HepG2 (cell line): ENCODE measurements around the gene CHRD. TPM values are rescaled to one million over a fixed set of nuclear protein-coding genes. Genes with fewer than 3 reads are reported as not detected.

ENCODE experiments used
- AGO2 ChIP-seq: fragments of 200-400 bp; formaldehyde crosslinking; optimal IDR thresholded peaks from 2 replicates; pipeline ENCODE3; 2017; ENCODE audit warnings: mild to moderate bottlenecking, low read depth, low read length, moderate library complexity
- BRCA1 ChIP-seq: sonication (generic); formaldehyde crosslinking; IDR thresholded peaks from 2 replicates; pipeline ENCODE4 v1.4.0; 2020; ENCODE audit warnings: missing genetic modification reagents
- CAMTA2 ChIP-seq: sonication (generic); formaldehyde crosslinking; IDR thresholded peaks from 2 replicates; pipeline ENCODE4 v1.4.0; 2020; ENCODE audit warnings: mild to moderate bottlenecking, missing genetic modification reagents, borderline replicate concordance
- CBX2 ChIP-seq, 2 experiments: fragments of 200-600 bp in 1 of 2; sonication (generic); formaldehyde crosslinking in 1 of 2; IDR thresholded peaks; 2 replicates each; pipeline versions ENCODE4 v1.7.0 to v1.8.1; 2018 to 2022; ENCODE audit warnings: low read depth in 2 of 2, low read length in 1 of 2, mild to moderate bottlenecking in 1 of 2, missing genetic modification reagents in 1 of 2
- HIVEP1 ChIP-seq: sonication (generic); formaldehyde crosslinking; IDR thresholded peaks from 2 replicates; pipeline ENCODE4 v1.4.0; 2020; ENCODE audit warnings: mild to moderate bottlenecking, missing genetic modification reagents
- KDM3A ChIP-seq: IDR thresholded peaks from 2 replicates; pipeline ENCODE4 v1.6.1; 2018; ENCODE audit warnings: low read depth, missing compliant biosample characterization
- KLF15 ChIP-seq: sonication (generic); formaldehyde crosslinking; IDR thresholded peaks from 2 replicates; pipeline ENCODE4 v1.8.1; 2023; ENCODE audit warnings: borderline replicate concordance, mild to moderate bottlenecking, inconsistent platforms, missing genetic modification reagents, mixed read lengths
- MAZ ChIP-seq, 2 experiments: sonication (generic) in 1 of 2; formaldehyde crosslinking in 1 of 2; IDR thresholded peaks; 2 replicates each; pipeline versions ENCODE4 v1.5.0 to v1.6.1; 2012 to 2020; ENCODE audit warnings: low read depth in 2 of 2, mild to moderate bottlenecking in 2 of 2, borderline replicate concordance in 1 of 2, improper control_type of control experiment in 1 of 2, low read length in 1 of 2, missing genetic modification reagents in 1 of 2, moderate library complexity in 1 of 2
- SIN3A ChIP-seq: IDR thresholded peaks from 2 replicates; pipeline ENCODE4 v1.6.1; 2011; ENCODE audit warnings: low read depth, mild to moderate bottlenecking, control low read depth, low read length, borderline replicate concordance
- SP140L ChIP-seq: sonication (generic); formaldehyde crosslinking; IDR thresholded peaks from 2 replicates; pipeline ENCODE4 v1.4.0; 2020; ENCODE audit warnings: missing genetic modification reagents, borderline replicate concordance
- ZC3H13 ChIP-seq: sonication (generic); formaldehyde crosslinking; IDR thresholded peaks from 2 replicates; pipeline ENCODE4 v1.8.1; 2023; ENCODE audit warnings: mild to moderate bottlenecking, missing genetic modification reagents, moderate library complexity
- ZNF354B ChIP-seq: sonication (generic); formaldehyde crosslinking; IDR thresholded peaks from 2 replicates; pipeline ENCODE4 v1.8.0; 2022; ENCODE audit warnings: mild to moderate bottlenecking, missing genetic modification reagents
- ZNF546 ChIP-seq: sonication (generic); formaldehyde crosslinking; conservative IDR thresholded peaks from 2 replicates; pipeline ENCODE4 v1.8.1; 2023; ENCODE audit warnings: mild to moderate bottlenecking, missing genetic modification reagents
- ZNF552 ChIP-seq: sonication (generic); formaldehyde crosslinking; IDR thresholded peaks from 2 replicates; pipeline ENCODE4 v1.9.0; 2022; ENCODE audit warnings: missing genetic modification reagents, mild to moderate bottlenecking, borderline replicate concordance
- ZNF615 ChIP-seq: sonication (generic); formaldehyde crosslinking; IDR thresholded peaks from 2 replicates; pipeline ENCODE4 v1.5.0; 2020; ENCODE audit warnings: mild to moderate bottlenecking, missing genetic modification reagents, borderline replicate concordance
- ZNF678 ChIP-seq: sonication (generic); formaldehyde crosslinking; IDR thresholded peaks from 2 replicates; pipeline ENCODE4 v1.4.0; 2020; ENCODE audit warnings: mild to moderate bottlenecking, missing genetic modification reagents
- ZNF709 ChIP-seq: sonication (generic); formaldehyde crosslinking; IDR thresholded peaks from 2 replicates; pipeline ENCODE4 v1.5.0; 2020; ENCODE audit warnings: mild to moderate bottlenecking, missing genetic modification reagents
- polyA plus RNA-seq, 8 experiments: library from polyadenylated mRNA; depleted of rRNA in 3 of 8; stranded (reverse) in 7 of 8; unstranded in 1 of 8; fragments of >200 nt; fragmentation: Illumina TruSeq in 4 of 8; extraction: Trizol in 4 of 8; gene quantifications; 2 replicates each; pipeline versions ENCODE4 v1.2.1 to v1.2.3, GENCODE V29; 2011 to 2016; ENCODE audit warnings: low read depth in 4 of 8, missing spikeins in 1 of 8, mixed read lengths in 1 of 8; ENCODE audit not compliant: insufficient read depth in 1 of 8
- total RNA-seq, 5 experiments: library from RNA; depleted of rRNA; stranded (reverse); fragments of >200 nt; fragmentation: Illumina TruSeq; extraction: Trizol; gene quantifications; 2 replicates each; pipeline ENCODE4 v1.2.3, GENCODE V29; 2016; ENCODE audit warnings: low read depth in 1 of 5
- TF ChIP-seq, protein P1 (sequence below): sonication (generic); formaldehyde crosslinking; IDR thresholded peaks from 2 replicates; pipeline ENCODE4 v1.4.0; 2020; ENCODE audit warnings: missing genetic modification reagents
- TF ChIP-seq, protein P2 (sequence below): sonication (generic); formaldehyde crosslinking; IDR thresholded peaks from 2 replicates; pipeline ENCODE4 v1.8.1; 2023; ENCODE audit warnings: mild to moderate bottlenecking, inconsistent platforms, moderate library complexity, missing genetic modification reagents, borderline replicate concordance
- TF ChIP-seq, protein P3 (sequence below): sonication (generic); formaldehyde crosslinking; IDR thresholded peaks from 2 replicates; pipeline ENCODE4 v1.8.1; 2023; ENCODE audit warnings: mild to moderate bottlenecking, missing genetic modification reagents, borderline replicate concordance
- TF ChIP-seq, protein P4 (sequence below): sonication (generic); formaldehyde crosslinking; IDR thresholded peaks from 2 replicates; pipeline ENCODE4 v1.8.0; 2022; ENCODE audit warnings: missing genetic modification reagents, mild to moderate bottlenecking, borderline replicate concordance

CHRD gene
- total and polyA plus RNA-seq, 2 of the 13 experiments (the other 11 are each of a cell fraction or from before 2014, with no cell fraction given) = 22.2 to 35.2 TPM

DNA sequence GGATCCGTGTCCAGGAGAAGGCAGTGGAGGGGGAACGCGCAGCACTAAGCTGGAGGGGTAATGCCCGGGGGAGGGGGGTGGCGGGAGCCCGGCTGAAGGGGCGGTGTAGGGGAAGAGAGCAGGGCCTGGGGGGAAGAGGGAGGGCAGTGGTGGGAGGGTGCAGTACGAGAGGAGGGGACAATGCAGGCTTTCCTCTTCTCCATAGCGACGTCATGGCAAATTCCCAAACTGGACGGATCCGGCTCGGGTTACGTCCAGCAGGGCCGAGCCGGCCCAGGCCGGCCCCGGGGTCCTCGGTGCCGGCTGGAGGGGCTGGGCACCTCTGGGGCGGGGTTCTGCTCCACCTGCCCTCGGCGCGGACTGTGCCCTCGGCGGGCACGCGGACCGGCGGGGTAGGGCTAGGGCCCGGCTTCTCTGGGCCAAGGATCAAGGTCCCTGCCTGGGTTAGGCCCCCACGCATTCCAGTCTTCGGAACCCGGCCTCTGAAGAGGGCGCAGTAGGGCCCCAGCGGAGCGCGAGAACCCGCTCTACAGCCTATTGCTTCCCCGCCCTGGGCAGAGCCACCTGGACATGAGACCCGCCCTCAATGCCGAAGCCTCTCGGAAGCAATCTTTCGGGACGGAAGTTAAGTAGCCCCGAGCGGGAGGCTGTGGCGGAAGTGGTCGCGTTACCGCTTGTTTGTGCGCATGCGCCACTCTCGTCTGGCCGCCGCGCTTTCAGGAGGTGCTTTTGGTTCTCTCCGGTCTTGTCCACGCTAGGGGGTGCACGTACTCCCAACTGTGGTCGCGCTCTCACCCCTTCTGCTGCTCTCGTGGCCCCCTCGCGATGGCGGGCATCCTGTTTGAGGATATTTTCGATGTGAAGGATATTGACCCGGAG is 16.9 kb upstream of the CHRD start (continued):
- peak; percentile 61 for TF ChIP-seq BRCA1 (CRISPR knock-in tag)
- peak; percentile 53; the same call in 1 of the 2 replicates for TF ChIP-seq MAZ (IDR thresholded peaks at IDR 0.05; ENCODE audit: borderline replicate concordance, low read depth, low read length)
- peak; percentile 59; the same call in 1 of the 2 replicates for TF ChIP-seq MAZ (CRISPR knock-in tag; IDR thresholded peaks at IDR 0.05; ENCODE audit: low read depth)
- TF ChIP-seq ZNF709 = peak; percentile 20; the same call in 1 of the 2 replicates
- 0 out of 2 replicates have a peak, but pooled peaks have one; percentile 50 for TF ChIP-seq SIN3A
- TF ChIP-seq, protein P1, sequence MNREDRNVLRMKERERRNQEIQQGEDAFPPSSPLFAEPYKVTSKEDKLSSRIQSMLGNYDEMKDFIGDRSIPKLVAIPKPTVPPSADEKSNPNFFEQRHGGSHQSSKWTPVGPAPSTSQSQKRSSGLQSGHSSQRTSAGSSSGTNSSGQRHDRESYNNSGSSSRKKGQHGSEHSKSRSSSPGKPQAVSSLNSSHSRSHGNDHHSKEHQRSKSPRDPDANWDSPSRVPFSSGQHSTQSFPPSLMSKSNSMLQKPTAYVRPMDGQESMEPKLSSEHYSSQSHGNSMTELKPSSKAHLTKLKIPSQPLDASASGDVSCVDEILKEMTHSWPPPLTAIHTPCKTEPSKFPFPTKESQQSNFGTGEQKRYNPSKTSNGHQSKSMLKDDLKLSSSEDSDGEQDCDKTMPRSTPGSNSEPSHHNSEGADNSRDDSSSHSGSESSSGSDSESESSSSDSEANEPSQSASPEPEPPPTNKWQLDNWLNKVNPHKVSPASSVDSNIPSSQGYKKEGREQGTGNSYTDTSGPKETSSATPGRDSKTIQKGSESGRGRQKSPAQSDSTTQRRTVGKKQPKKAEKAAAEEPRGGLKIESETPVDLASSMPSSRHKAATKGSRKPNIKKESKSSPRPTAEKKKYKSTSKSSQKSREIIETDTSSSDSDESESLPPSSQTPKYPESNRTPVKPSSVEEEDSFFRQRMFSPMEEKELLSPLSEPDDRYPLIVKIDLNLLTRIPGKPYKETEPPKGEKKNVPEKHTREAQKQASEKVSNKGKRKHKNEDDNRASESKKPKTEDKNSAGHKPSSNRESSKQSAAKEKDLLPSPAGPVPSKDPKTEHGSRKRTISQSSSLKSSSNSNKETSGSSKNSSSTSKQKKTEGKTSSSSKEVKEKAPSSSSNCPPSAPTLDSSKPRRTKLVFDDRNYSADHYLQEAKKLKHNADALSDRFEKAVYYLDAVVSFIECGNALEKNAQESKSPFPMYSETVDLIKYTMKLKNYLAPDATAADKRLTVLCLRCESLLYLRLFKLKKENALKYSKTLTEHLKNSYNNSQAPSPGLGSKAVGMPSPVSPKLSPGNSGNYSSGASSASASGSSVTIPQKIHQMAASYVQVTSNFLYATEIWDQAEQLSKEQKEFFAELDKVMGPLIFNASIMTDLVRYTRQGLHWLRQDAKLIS (CRISPR knock-in tag) = peak; percentile 76
- TF ChIP-seq AGO2 = peak; percentile 89
- no peak for TF ChIP-seq ZNF354B
- TF ChIP-seq CBX2 (IDR thresholded peaks at IDR 0.05; ENCODE audit: low read depth, low read length) = no peak
- TF ChIP-seq CBX2 (CRISPR knock-in tag; IDR thresholded peaks at IDR 0.05; ENCODE audit: low read depth) = no peak
- TF ChIP-seq, protein P2, sequence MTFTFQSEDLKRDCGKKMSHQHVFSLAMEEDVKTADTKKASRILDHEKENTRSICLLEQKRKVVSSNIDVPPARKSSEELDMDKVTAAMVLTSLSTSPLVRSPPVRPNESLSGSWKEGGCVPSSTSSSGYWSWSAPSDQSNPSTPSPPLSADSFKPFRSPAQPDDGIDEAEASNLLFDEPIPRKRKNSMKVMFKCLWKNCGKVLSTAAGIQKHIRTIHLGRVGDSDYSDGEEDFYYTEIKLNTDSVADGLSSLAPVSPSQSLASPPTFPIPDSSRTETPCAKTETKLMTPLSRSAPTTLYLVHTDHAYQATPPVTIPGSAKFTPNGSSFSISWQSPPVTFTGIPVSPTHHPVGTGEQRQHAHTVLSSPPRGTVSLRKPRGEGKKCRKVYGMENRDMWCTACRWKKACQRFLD (CRISPR knock-in tag) = 0 out of 2 replicates have a peak, but pooled peaks have one; percentile 43
- TF ChIP-seq ZNF546 (CRISPR knock-in tag) = no peak; the same call in 1 of the 2 replicates
- TF ChIP-seq SP140L = no peak
- TF ChIP-seq CAMTA2 (CRISPR knock-in tag) = no peak; the same call in 1 of the 2 replicates
- peak; percentile 59; the same call in 1 of the 2 replicates for TF ChIP-seq KDM3A (CRISPR knock-in tag)
- TF ChIP-seq ZC3H13 = peak; percentile 87
- TF ChIP-seq KLF15 (CRISPR knock-in tag) = 0 out of 2 replicates have a peak, but pooled peaks have one; percentile 48
- TF ChIP-seq, protein P3, sequence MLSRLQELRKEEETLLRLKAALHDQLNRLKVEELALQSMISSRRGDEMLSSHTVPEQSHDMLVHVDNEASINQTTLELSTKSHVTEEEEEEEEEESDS (CRISPR knock-in tag) = no peak; the same call in 1 of the 2 replicates
- no peak; the same call in 1 of the 2 replicates for TF ChIP-seq ZNF552
- TF ChIP-seq ZNF678 (CRISPR knock-in tag) = no peak
- peak; percentile 53; the same call in 1 of the 2 replicates for TF ChIP-seq ZNF615 (CRISPR knock-in tag)
- TF ChIP-seq, protein P4, sequence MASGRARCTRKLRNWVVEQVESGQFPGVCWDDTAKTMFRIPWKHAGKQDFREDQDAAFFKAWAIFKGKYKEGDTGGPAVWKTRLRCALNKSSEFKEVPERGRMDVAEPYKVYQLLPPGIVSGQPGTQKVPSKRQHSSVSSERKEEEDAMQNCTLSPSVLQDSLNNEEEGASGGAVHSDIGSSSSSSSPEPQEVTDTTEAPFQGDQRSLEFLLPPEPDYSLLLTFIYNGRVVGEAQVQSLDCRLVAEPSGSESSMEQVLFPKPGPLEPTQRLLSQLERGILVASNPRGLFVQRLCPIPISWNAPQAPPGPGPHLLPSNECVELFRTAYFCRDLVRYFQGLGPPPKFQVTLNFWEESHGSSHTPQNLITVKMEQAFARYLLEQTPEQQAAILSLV (CRISPR knock-in tag) = peak; percentile 84; the same call in 1 of the 2 replicates
- TF ChIP-seq HIVEP1 (CRISPR knock-in tag) = peak; percentile 94
